SU-DHL-6 (cell line): ENCODE data around the gene MCM9.

ENCODE experiments used
- CTCF ChIP-seq: fragments of 200-600 bp; sonication (generic); IDR thresholded peaks from one replicate; pipeline ENCODE4 v1.5.1; 2017; ENCODE audit warnings: antibody characterized with exemption, mild to moderate bottlenecking, low read length, moderate library complexity; ENCODE audit not compliant: insufficient read depth, poor library complexity, severe bottlenecking
- EZH2phosphoT487 ChIP-seq: fragments of 200-600 bp; sonication (generic), shearing (Covaris generic); conservative IDR thresholded peaks from 2 replicates; pipeline ENCODE4 v1.6.1; 2018; ENCODE audit warnings: mild to moderate bottlenecking, antibody characterized with exemption, low read length, moderate library complexity, mixed read lengths

- no peak for TF ChIP-seq CTCF
- TF ChIP-seq EZH2phosphoT487: no peak
Observed at GRCh38 chr6:118774581-118774980, 160.4 kb downstream of the MCM9 start.
